Transverse colon (tissue), 4 donors: ENCODE data around the gene PRRX1. TPM values are rescaled to one million over a fixed set of nuclear protein-coding genes. Genes with fewer than 3 reads are reported as not detected.

ENCODE experiments used
- DNase-seq: peaks from one replicate; pipeline ENCODE4 v3.0.0-alpha.2; 2019
- H3K27ac ChIP-seq, 4 donors: fragments of 200-600 bp; sonication (generic); 2 replicates each; pipeline ENCODE4 v1.5.1; 2016 to 2018; ENCODE audit warnings: inconsistent platforms in 4 of 4
- H3K27me3 ChIP-seq: fragments of 200-600 bp; sonication (generic); 2 replicates; pipeline ENCODE4 v1.5.1; 2017; ENCODE audit warnings: inconsistent platforms
- H3K36me3 ChIP-seq, 4 donors: fragments of 200-600 bp; sonication (generic); 2 replicates each; pipeline ENCODE4 v1.5.1; 2017 to 2019; ENCODE audit warnings: inconsistent platforms in 4 of 4
- H3K4me1 ChIP-seq, 4 donors: fragments of 200-600 bp; sonication (generic); 2 replicates each; pipeline ENCODE4 v1.5.1; 2017 to 2020; ENCODE audit warnings: inconsistent platforms in 4 of 4
- H3K4me3 ChIP-seq, 4 donors: fragments of 200-600 bp; sonication (generic); 1 replicate in 1 of 4; 2 replicates in 3 of 4; pipeline versions ENCODE4 v1.5.1 to v1.6.1; 2017 to 2019; ENCODE audit warnings: inconsistent platforms in 4 of 4
- H3K9me3 ChIP-seq, 2 donors: fragments of 200-600 bp; sonication (generic); 2 replicates each; pipeline ENCODE4 v1.5.1; 2017 to 2019; ENCODE audit warnings: inconsistent platforms in 2 of 2
- CTCF ChIP-seq, 5 experiments: fragments of 200-600 bp in 3 of 5; fragments of 450-650 bp in 2 of 5; sonication (generic) in 3 of 5; IDR thresholded peaks; 1 replicate in 2 of 5; 2 replicates in 3 of 5; pipeline ENCODE4 v1.5.1; 2016 to 2017; ENCODE audit warnings: antibody characterized with exemption in 5 of 5, inconsistent platforms in 3 of 5, mild to moderate bottlenecking in 2 of 5, moderate library complexity in 1 of 5
- EP300 ChIP-seq: sonication (generic); formaldehyde crosslinking; IDR thresholded peaks from one replicate; pipeline ENCODE4 v1.6.1; 2017; ENCODE audit warnings: antibody characterized with exemption, low read depth
- POLR2A ChIP-seq: fragments of 450-650 bp; IDR thresholded peaks from one replicate; pipeline ENCODE4 v1.6.1; 2016; ENCODE audit warnings: antibody characterized with exemption, mild to moderate bottlenecking, moderate library complexity
- POLR2AphosphoS5 ChIP-seq, 3 donors: sonication (generic); formaldehyde crosslinking; IDR thresholded peaks; one replicate each; pipeline ENCODE4 v1.6.1; 2016; ENCODE audit warnings: antibody characterized with exemption in 3 of 3
- WGBS, 2 donors: methylation state at CpG; one replicate each; pipeline ENCODE4 v1.1.5; 2018; ENCODE audit warnings: low coverage in 1 of 2; 5-methylcytosine and 5-hydroxymethylcytosine counted together
- in situ Hi-C, 4 donors: fragments of 200-750 bp; cut with MboI; loops; one replicate each; pipeline versions ENCODE4 v1.15.0 to v1.15.1; 2017; ENCODE audit warnings: low sequenced_read_pairs in 3 of 4, low pct_ligation_motif_present in 1 of 4, low pct_unique_long_range_greater_than_20kb in 1 of 4
- intact Hi-C: fragments of 100-400 bp; cut with DNase I; formaldehyde crosslinking; loops from one replicate; pipeline ENCODE4 v1.15.1; 2023; ENCODE audit warnings: low total_unique reads
- total RNA-seq, 4 donors: library from RNA; depleted of rRNA; stranded (reverse); fragments of >200 nt; gene quantifications; one replicate each; pipeline ENCODE4 v1.1.0, GENCODE V29; 2016

PRRX1 gene
- total RNA-seq, 4 donors from 2014 or later = 0.75 to 9.2 (median 2.7) TPM

DNA sequence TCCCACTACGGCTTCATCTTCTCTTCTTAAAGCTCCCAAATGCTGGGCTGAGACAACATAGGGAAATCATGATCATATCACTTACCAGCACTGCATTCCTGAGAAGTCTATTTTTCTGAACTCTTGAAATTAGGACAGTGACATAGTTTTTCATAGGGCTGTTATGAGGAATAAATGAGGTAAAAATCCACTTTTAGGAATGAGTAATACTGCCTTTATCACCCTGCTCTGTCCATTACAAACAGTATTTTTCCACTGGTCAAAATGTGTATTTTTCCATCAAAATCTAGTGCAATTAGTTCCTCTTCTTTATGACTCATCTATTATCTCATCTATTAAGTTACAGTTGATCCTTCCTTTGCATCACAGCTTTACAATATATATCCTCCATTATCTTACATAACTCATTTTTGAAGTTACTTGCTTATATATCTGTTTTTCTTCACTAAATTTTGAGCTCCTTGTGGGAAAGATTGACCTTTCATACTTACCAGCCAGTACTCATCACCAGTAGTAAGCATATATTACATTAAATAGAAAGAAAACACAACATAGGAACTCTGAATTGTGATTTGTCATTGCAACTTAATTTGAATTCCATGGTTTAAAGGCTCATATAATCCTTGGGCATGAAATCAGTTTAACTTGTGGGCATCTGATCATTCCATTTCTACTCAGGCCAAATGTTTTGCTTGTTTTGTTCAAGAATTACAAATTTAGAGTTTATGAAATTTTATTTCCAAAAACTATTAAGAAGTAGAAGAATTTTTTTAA lies 37.1 kb downstream of the PRRX1 start:
- no peaks in the 10 kb centered on the region for H3K27me3 ChIP-seq
- in situ Hi-C loops (no loop called here), intact Hi-C loops (no loop called here)
- H3K36me3 ChIP-seq = no peaks in the 10 kb centered on the region
- no peak for DNase-seq
- H3K27ac ChIP-seq = no peak overlapping the region
- no peak for TF ChIP-seq POLR2A
- TF ChIP-seq POLR2AphosphoS5 (IDR thresholded peaks at IDR 0.05) = no peak
- TF ChIP-seq EP300 = no peak
- TF ChIP-seq CTCF (IDR thresholded peaks at IDR 0.05) = no peak
- H3K4me3 ChIP-seq = no peak overlapping the region
- WGBS, 2 donors = 100% methylated on average over 1 of the region's 1 CpG; no CpG with 5 or more reads in 1 of the 2 donors
- H3K9me3 ChIP-seq = no peaks in the 10 kb centered on the region
- no peaks in the 10 kb centered on the region for H3K4me1 ChIP-seq

DNA sequence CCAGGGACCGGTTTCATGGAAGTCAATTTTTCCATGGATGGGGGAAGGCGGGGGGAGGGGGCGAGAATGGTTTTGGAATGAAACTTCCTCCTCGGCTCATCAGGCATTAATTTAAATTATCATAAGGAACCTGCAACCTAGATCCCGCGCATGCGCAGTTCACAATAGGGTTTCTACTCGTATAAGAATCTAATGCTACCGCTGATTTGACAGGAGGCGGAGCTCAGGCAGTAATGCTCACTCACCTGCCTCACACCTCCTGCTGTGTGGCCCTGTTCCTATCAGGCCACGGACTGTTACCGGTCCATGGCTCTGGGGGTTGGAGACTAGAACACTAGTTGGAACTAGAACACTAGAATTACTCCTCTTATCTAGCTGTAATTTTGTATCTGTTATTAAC lies 38.0 kb downstream of the PRRX1 start:
- no peak for DNase-seq
- no peaks in the 10 kb centered on the region for H3K4me1 ChIP-seq
- no peaks in the 10 kb centered on the region for H3K9me3 ChIP-seq
- WGBS, 2 donors = 90 to 98% methylated on average over 7 to 12 of the region's 12 CpGs
- no peak for TF ChIP-seq POLR2AphosphoS5 (IDR thresholded peaks at IDR 0.05)
- no peak for TF ChIP-seq POLR2A
- no peak for TF ChIP-seq EP300
- no peak for TF ChIP-seq CTCF (IDR thresholded peaks at IDR 0.05)
- no peak overlapping the region for H3K4me3 ChIP-seq
- no peaks in the 10 kb centered on the region for H3K27me3 ChIP-seq
- no peak overlapping the region for H3K27ac ChIP-seq
- intact Hi-C loops (no loop called here), in situ Hi-C loops (no loop called here)
- H3K36me3 ChIP-seq = no peaks in the 10 kb centered on the region

- intact Hi-C loops = no loop called here
- TF ChIP-seq POLR2AphosphoS5 (IDR thresholded peaks at IDR 0.05) (no peak), CTCF (IDR thresholded peaks at IDR 0.05) (no peak), POLR2A (no peak), EP300 (no peak)
- no peaks in the 10 kb centered on the region for H3K27me3 ChIP-seq
- H3K4me3 ChIP-seq = no peak overlapping the region
- peaks cover 0 to 5% (median 0%) of the 10 kb centered on the region in 4 donors for H3K4me1 ChIP-seq
- no peak overlapping the region for H3K27ac ChIP-seq
- in situ Hi-C loops = no loop called here
- no peaks in the 10 kb centered on the region for H3K9me3 ChIP-seq
- no peaks in the 10 kb centered on the region for H3K36me3 ChIP-seq
- no peak for DNase-seq
- WGBS, 2 donors = 80 to 100% methylated on average over 2 of the region's 2 CpGs
These were observed 39.7 kb downstream of the PRRX1 start for GRCh38 chr1:170703591-170703990.

GRCh38 chr1:170704256-170704655 lies 40.3 kb downstream of the PRRX1 start:
- Histone ChIP-seq H3K4me3 (no peak overlapping the region), H3K27ac (no peak overlapping the region), H3K36me3 (no peaks in the 10 kb centered on the region), H3K4me1 (peaks cover 0 to 7% (median 0%) of the 10 kb centered on the region in 4 donors), H3K9me3 (no peaks in the 10 kb centered on the region), H3K27me3 (no peaks in the 10 kb centered on the region)
- intact Hi-C loops = no loop called here
- 71 to 88% methylated on average over 3 of the region's 3 CpGs for WGBS, 2 donors
- no peak for DNase-seq
- in situ Hi-C loops = no loop called here
- TF ChIP-seq CTCF (IDR thresholded peaks at IDR 0.05) = no peak
- TF ChIP-seq POLR2A = no peak
- no peak for TF ChIP-seq EP300
- no peak for TF ChIP-seq POLR2AphosphoS5 (IDR thresholded peaks at IDR 0.05)
